Measurements from ENCODE around the gene PIK3R3.

GRCh38 chr1:46097149-46097472 lies 35.3 kb downstream of the PIK3R3 start:
- no peak for TF ChIP-seq CTCF (conservative IDR thresholded peaks at IDR 0.05; ENCODE audit: low read depth, low read length)
- no peak for TF ChIP-seq EZH2 (IDR thresholded peaks at IDR 0.05; ENCODE audit: borderline replicate concordance, low read depth, low read length, poor library complexity, severe bottlenecking)
